Cerebellar cortex (tissue), 1 donor: ENCODE results near the gene IFNW1.
"Not testable (repeated sequence)": the region's sequence is repeated elsewhere in the genome, so short reads cannot be mapped to it uniquely, and the experiment has no call there.

Source experiments
- DNase-seq: peaks from one replicate; pipeline ENCODE4 v3.0.0-alpha.2; 2015; ENCODE audit warnings: low spot score

The IFNW1 gene

GRCh38 chr9:21141427-21141882 lies at the start of gene IFNW1:
IFNW1 (minus strand) TSS chr9:21141832; CDS start chr9:21141570, 262 bp downstream.
- DNase-seq: no peak

GRCh38 chr9:21187487-21187886 lies 45.9 kb upstream of the IFNW1 start, which contains the start of gene IFNA4:
IFNA4 (minus strand) TSS chr9:21187587; CDS start chr9:21187531, 56 bp downstream.
- DNase-seq: not testable (repeated sequence)

GRCh38 chr9:21182810-21183736 lies 41.4 kb upstream of the IFNW1 start:
- peak; percentile 9 for DNase-seq

- DNase-seq: no peak
These were observed 33.0 kb upstream of the IFNW1 start for GRCh38 chr9:21174671-21175070.

GRCh38 chr9:21172156-21172555 lies 30.5 kb upstream of the IFNW1 start:
- DNase-seq: no peak

GRCh38 chr9:21171351-21171750 lies 29.7 kb upstream of the IFNW1 start:
- DNase-seq: no peak

- not testable (repeated sequence) for DNase-seq
These were observed 24.9 kb upstream of the IFNW1 start, which contains the start of gene IFNA21 for GRCh38 chr9:21166560-21166959. IFNA21 (minus strand) TSS chr9:21166660; CDS start chr9:21166612, 48 bp downstream.

- DNase-seq: no peak
These were observed 23.9 kb upstream of the IFNW1 start for GRCh38 chr9:21165516-21165915.

- DNase-seq: no peak
These were observed 18.5 kb upstream of the IFNW1 start for GRCh38 chr9:21160178-21160577.

- no peak for DNase-seq
These were observed 13.9 kb upstream of the IFNW1 start for GRCh38 chr9:21155501-21155900.

GRCh38 chr9:21154018-21154608 lies 12.5 kb upstream of the IFNW1 start:
- peak; percentile 9 for DNase-seq

- no peak for DNase-seq
These were observed 11.8 kb upstream of the IFNW1 start for GRCh38 chr9:21153336-21154017.

GRCh38 chr9:21144603-21145002 lies 3.0 kb upstream of the IFNW1 start:
- no peak for DNase-seq

- DNase-seq: no peak
These were observed 4.6 kb downstream of the IFNW1 start for GRCh38 chr9:21137020-21137419.

GRCh38 chr9:21135736-21136135 lies 5.9 kb downstream of the IFNW1 start:
- DNase-seq: no peak

- DNase-seq: not testable (repeated sequence)
These were observed 13.4 kb downstream of the IFNW1 start for GRCh38 chr9:21128186-21128585.

GRCh38 chr9:21121595-21122251 lies 19.9 kb downstream of the IFNW1 start:
- DNase-seq: no peak

GRCh38 chr9:21121079-21121478 lies 20.6 kb downstream of the IFNW1 start:
- no peak for DNase-seq

GRCh38 chr9:21119093-21119770 lies 22.4 kb downstream of the IFNW1 start:
- no peak for DNase-seq

- DNase-seq: no peak
These were observed 27.3 kb downstream of the IFNW1 start for GRCh38 chr9:21114311-21114710.
